ENCODE measurements around the gene HK3.
"Not testable (repeated sequence)": the region's sequence is repeated elsewhere in the genome, so short reads cannot be mapped to it uniquely, and the experiment has no call there.

HK3 gene

GRCh38 chr5:176881816-176882566 lies 17.2 kb downstream of the HK3 start:
- DNase-seq = no peak

GRCh38 chr5:176881021-176881749 lies 18.0 kb downstream of the HK3 start:
- no peak for DNase-seq

- DNase-seq = no peak
These were observed 18.7 kb downstream of the HK3 start for GRCh38 chr5:176880366-176881020.

DNA sequence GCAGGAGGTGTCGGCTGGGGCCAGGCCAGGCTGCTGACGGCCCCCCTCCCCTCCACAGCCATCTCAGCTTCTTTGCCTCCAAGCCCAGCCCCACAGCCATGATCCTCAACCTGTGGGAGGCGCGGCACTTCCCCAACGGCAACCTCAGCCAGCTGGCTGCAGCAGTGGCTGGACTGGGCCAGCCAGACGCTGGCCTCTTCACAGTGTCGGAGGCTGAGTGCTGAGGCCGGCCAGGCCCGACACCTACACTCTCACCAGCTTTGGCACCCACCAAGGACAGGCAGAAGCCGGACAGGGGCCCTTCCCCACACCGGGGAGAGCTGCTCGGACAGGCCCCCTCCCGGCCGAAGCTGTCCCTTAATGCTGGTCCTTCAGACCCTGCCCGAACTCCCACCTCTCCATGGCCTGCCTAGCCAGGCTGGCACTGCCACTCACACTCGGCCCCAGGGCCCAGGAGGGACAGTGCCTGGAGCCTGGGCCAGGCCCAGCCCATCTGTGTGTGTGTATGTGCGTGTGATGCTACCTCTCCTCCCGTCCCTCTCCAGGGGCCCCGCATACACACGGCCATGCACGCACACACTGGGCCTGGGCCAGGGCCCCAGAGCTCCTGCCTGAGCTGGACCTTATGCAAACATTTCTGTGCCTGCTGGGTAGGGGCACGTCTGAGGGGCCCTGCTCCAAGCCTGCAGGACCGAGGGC lies 19.3 kb downstream of the HK3 start:
- no peak for DNase-seq

DNA sequence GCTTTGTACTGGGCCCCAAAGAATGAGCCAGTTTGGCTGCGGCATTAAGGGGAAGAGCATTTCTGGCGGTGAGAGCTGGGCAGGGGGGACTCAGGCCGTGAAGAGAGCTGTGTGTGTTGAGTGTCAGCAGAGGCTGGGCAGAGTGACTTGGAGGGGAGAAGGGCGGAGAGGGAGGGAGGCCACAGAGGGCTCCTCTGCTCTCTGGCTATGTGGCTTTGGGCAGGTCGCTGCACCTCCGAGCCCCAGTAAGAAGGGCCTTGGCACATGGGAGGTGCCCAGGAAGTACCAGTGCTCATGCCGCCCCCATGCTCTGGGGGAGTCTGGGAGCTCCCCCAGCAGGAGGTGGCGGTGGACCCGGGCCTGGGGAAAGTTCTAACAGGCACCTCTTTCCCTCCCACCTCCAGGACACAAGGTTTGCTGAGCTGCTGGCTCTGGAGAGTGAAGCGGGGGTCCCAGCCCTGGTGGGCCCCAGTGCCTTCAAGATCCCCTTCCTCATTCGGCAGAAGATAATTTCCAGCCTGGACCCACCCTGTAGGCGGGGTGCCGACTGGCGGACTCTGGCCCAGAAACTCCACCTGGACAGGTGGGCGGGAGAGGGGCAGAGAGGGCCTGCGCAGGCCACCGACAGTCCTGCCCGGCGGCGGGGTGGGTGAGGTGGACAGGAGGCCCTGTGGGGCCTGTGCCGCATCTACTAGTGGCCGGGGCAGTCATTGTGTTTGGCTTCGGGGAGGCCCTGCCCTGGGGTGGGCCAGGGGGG lies 20.1 kb downstream of the HK3 start:
- DNase-seq = no peak

DNA sequence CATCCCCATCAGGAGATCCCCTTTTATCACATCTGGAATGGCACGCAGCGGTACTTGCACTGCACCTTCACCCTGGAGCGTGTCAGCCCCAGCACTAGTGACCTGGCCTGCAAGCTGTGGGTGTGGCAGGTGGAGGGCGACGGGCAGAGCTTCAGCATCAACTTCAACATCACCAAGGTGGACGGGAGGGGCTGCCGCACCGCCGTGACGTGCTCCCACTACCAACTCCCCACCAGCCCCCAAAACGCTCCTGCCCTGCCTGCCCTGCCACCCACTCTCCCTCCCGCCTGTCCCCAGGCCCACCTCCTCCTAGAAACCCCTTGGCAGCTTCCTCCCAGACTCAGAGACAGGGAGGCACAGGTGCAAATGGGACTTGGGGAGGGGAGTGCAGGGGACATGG lies 20.7 kb downstream of the HK3 start:
- DNase-seq = no peak

DNA sequence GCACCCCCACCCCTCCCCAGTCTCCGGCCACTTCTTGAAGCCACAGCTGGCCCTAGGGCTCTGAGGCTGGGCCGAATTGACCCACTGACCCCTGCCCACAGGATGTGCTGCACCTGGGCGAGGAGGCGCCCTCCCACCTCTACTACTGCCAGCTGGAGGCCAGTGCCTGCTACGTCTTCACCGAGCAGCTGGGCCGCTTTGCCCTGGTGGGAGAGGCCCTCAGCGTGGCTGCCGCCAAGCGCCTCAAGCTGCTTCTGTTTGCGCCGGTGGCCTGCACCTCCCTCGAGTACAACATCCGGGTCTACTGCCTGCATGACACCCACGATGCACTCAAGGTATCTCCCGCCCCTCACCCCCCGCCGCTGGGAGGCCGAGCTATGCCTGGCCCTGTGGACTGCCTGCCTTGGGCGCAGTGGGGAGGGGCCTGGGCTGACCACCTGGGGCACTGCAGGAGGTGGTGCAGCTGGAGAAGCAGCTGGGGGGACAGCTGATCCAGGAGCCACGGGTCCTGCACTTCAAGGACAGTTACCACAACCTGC lies 21.3 kb downstream of the HK3 start:
- no peak for DNase-seq

GRCh38 chr5:176876506-176877431 lies 22.4 kb downstream of the HK3 start:
- DNase-seq = no peak

DNA sequence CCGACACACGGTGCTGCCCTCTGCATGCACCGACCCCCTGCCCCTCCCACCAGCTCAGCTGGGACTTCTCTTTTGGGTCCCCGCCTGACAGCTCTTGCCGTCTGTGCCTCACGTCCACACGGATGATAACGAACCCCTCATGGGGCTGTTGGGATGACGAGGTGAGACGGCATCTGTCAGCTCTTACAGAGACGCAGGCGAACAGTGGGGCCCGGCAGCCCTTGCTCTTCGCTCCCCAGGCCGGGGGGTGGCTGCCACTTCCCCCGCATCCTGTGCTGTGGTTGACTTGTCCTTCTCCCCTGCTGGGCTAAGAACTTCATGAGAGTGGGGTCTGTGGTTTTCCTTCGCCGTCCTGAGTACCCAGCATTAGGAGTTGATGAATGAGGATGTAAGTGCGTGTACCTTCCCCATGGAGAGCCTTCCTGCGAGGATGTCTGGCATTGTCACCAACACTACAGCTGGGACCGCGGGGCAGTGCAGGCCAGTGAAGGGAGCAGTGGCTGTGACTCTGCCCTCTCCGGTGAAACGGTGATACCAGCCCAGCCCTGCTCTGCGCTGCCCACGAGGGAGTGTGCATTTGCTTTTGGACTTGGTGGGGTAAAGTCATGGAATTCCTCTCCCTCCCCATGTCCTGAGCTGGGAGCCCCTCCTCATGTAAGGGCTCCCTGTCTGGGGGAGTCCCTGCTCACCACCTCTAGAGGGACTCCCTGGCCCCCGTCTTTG lies 23.2 kb downstream of the HK3 start:
- DNase-seq = no peak

GRCh38 chr5:176875014-176875550 lies 24.1 kb downstream of the HK3 start:
- no peak for DNase-seq

DNA sequence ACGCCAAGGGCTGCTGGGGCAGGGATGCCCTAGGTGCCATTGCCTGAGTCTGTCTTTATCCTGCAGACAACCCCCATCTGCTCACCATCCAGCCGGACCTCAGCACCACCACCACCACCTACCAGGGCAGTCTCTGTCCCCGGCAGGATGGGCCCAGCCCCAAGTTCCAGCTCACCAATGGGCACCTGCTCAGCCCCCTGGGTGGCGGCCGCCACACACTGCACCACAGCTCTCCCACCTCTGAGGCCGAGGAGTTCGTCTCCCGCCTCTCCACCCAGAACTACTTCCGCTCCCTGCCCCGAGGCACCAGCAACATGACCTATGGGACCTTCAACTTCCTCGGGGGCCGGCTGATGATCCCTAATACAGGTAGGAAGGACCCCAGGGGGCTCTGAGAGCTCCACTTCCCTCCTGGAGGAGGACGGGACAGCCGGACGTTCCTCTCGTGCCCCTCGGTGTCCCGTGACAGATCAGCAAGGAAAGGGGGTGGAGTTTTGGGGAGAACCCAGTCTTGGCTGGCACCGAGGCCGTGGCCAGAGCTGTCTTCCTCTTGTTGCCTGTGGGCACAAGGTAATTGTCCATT lies 24.9 kb downstream of the HK3 start:
- no peak for DNase-seq

- no peak for DNase-seq
These were observed 25.5 kb downstream of the HK3 start for GRCh38 chr5:176873541-176874172.

GRCh38 chr5:176873011-176873410 lies 26.1 kb downstream of the HK3 start:
- DNase-seq = not testable (repeated sequence)

GRCh38 chr5:176872586-176872985 lies 26.6 kb downstream of the HK3 start:
- not testable (repeated sequence) for DNase-seq

- DNase-seq = not testable (repeated sequence)
These were observed 28.5 kb downstream of the HK3 start for GRCh38 chr5:176870644-176871043.

GRCh38 chr5:176870110-176870591 lies 29.0 kb downstream of the HK3 start:
- DNase-seq = no peak

GRCh38 chr5:176869501-176870109 lies 29.5 kb downstream of the HK3 start:
- DNase-seq = no peak

- DNase-seq = no peak
These were observed 30.4 kb downstream of the HK3 start for GRCh38 chr5:176868731-176869130.

- DNase-seq = no peak
These were observed 31.0 kb downstream of the HK3 start for GRCh38 chr5:176868126-176868525.

Data from NCI-H2081 (cell line).